Keratinocyte (primary cell): ENCODE results near the gene TMEM132E. TPM values are rescaled to one million over a fixed set of nuclear protein-coding genes. Genes with fewer than 3 reads are reported as not detected.

Source experiments
- DNase-seq: peaks from one replicate; pipeline ENCODE4 v3.0.0-alpha.2; 2011; ENCODE audit warnings: low read depth, missing footprints, low spot score
- FAIRE-seq: peaks from 2 replicates; lab custom pipeline; 2011; peaks lifted over from hg19 to GRCh38; lab: Jason Lieb, UNC
- H2AFZ ChIP-seq: 2 replicates; pipeline ENCODE4 v1.6.0; 2012; ENCODE audit warnings: low read length, control low read depth, inconsistent platforms; ENCODE audit not compliant: control insufficient read depth
- H3K27ac ChIP-seq: 2 replicates; pipeline ENCODE4 v1.5.1; 2011; ENCODE audit warnings: low read length; ENCODE audit not compliant: control insufficient read depth, insufficient read depth
- H3K27me3 ChIP-seq: 3 replicates; pipeline ENCODE4 v1.6.0; 2011; ENCODE audit warnings: low read length; ENCODE audit not compliant: control insufficient read depth, insufficient read depth; ENCODE audit errors: extremely low read depth
- H3K36me3 ChIP-seq, 2 experiments: 2 replicates in 1 of 2; 3 replicates in 1 of 2; pipeline ENCODE4 v1.5.1; 2011; ENCODE audit warnings: low read length in 2 of 2, mild to moderate bottlenecking in 1 of 2; ENCODE audit not compliant: control insufficient read depth in 2 of 2, insufficient read depth in 2 of 2; ENCODE audit errors: extremely low read depth in 1 of 2
- H3K4me1 ChIP-seq: 3 replicates; pipeline ENCODE4 v1.5.1; 2011; ENCODE audit warnings: low read length; ENCODE audit not compliant: control insufficient read depth, insufficient read depth; ENCODE audit errors: extremely low read depth
- H3K4me2 ChIP-seq: 3 replicates; pipeline ENCODE4 v1.6.0; 2011; ENCODE audit warnings: low read depth, low read length; ENCODE audit not compliant: control insufficient read depth, insufficient read depth; ENCODE audit errors: extremely low read depth
- H3K4me3 ChIP-seq, 3 experiments: fragments of 200-600 bp in 1 of 3; sonication (generic) in 1 of 3; 2 replicates in 2 of 3; 3 replicates in 1 of 3; pipeline ENCODE4 v1.5.1; 2011 to 2016; ENCODE audit warnings: low read length in 3 of 3, mild to moderate bottlenecking in 3 of 3, control low read depth in 2 of 3, inconsistent platforms in 1 of 3, low read depth in 1 of 3, mixed read lengths in 1 of 3, mixed run types in 1 of 3, moderate library complexity in 1 of 3; ENCODE audit not compliant: control insufficient read depth in 2 of 3, insufficient read depth in 2 of 3; ENCODE audit errors: extremely low read depth in 1 of 3
- H3K79me2 ChIP-seq: 2 replicates; pipeline ENCODE4 v1.6.0; 2012; ENCODE audit warnings: low read length; ENCODE audit not compliant: control insufficient read depth, insufficient read depth
- H3K9ac ChIP-seq: 3 replicates; pipeline ENCODE4 v1.6.0; 2011; ENCODE audit warnings: low read length; ENCODE audit not compliant: control insufficient read depth, insufficient read depth; ENCODE audit errors: extremely low read depth
- H3K9me1 ChIP-seq: 3 replicates; pipeline ENCODE4 v1.6.0; 2011; ENCODE audit warnings: low read length; ENCODE audit not compliant: control insufficient read depth, insufficient read depth; ENCODE audit errors: extremely low read depth
- H3K9me3 ChIP-seq: 2 replicates; pipeline ENCODE4 v1.5.1; 2012; ENCODE audit warnings: low read depth, low read length; ENCODE audit not compliant: control insufficient read depth
- H4K20me1 ChIP-seq: 3 replicates; pipeline ENCODE4 v1.6.0; 2011; ENCODE audit warnings: low read length; ENCODE audit not compliant: control insufficient read depth, insufficient read depth; ENCODE audit errors: extremely low read depth
- EZH2 ChIP-seq: IDR thresholded peaks from one replicate; pipeline ENCODE4 v1.6.1; 2012; ENCODE audit warnings: inconsistent platforms, mild to moderate bottlenecking, low read length, moderate library complexity
- dilution Hi-C: fragments of 300-500 bp; cut with MboI; formaldehyde crosslinking; loops from one replicate; pipeline ENCODE4 v1.7.0; 2020; ENCODE audit warnings: low sequenced_read_pairs; ENCODE audit not compliant: extremely low pct_ligation_motif_present
- polyA plus RNA-seq, 5 experiments: library from polyadenylated mRNA; depleted of rRNA in 3 of 5; stranded (reverse) in 3 of 5; stranded (forward) in 1 of 5; unstranded in 1 of 5; fragments of >200 nt; gene quantifications; 1 replicate in 1 of 5; 2 replicates in 3 of 5; 3 replicates in 1 of 5; pipeline versions ENCODE4 v1.2.1 to v1.2.3, GENCODE V29; 2011 to 2012; ENCODE audit warnings: missing spikeins in 2 of 5, low read depth in 1 of 5, low replicate concordance in 1 of 5
- TF ChIP-seq, protein P1 (sequence below), 3 experiments: IDR thresholded peaks in 1 of 3; conservative IDR thresholded peaks in 1 of 3; optimal IDR thresholded peaks in 1 of 3; 2 replicates in 2 of 3; 3 replicates in 1 of 3; pipeline versions ENCODE3 to v1.5.1; 2011; ENCODE audit warnings: low read length in 3 of 3, mild to moderate bottlenecking in 3 of 3, moderate library complexity in 2 of 3, control low read depth in 1 of 3, inconsistent platforms in 1 of 3; ENCODE audit not compliant: insufficient read depth in 2 of 3; ENCODE audit errors: extremely low read depth in 1 of 3

The TMEM132E gene
- polyA plus RNA-seq, 1 donor (not counting 4 experiments of a cell fraction or from before 2014, with no cell fraction given) = not detected

DNA sequence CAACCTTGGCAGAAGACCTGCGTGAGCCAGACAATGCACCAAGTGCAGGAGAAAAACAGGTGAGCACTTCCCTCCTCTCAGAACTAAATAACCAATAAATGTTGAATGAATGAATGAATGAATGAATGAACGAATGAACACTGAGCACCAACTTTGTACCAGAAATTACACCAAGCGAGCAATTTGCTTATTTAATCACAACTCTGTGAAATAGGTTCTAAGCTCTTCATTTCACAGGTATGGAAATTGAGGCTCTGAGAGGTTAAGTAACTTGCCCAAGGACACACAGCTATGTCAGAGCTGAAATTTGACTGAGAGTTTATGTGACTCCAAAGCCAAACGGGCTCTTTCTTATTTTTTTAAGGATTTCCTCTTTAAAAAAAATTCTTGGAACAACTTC, 38.0 kb downstream of the TMEM132E start:
- H3K27me3 ChIP-seq = peaks cover 18% of the 10 kb centered on the region
- H2AFZ ChIP-seq = no peak overlapping the region
- no peaks in the 10 kb centered on the region for H3K79me2 ChIP-seq
- no peak for TF ChIP-seq EZH2
- TF ChIP-seq, protein P1, sequence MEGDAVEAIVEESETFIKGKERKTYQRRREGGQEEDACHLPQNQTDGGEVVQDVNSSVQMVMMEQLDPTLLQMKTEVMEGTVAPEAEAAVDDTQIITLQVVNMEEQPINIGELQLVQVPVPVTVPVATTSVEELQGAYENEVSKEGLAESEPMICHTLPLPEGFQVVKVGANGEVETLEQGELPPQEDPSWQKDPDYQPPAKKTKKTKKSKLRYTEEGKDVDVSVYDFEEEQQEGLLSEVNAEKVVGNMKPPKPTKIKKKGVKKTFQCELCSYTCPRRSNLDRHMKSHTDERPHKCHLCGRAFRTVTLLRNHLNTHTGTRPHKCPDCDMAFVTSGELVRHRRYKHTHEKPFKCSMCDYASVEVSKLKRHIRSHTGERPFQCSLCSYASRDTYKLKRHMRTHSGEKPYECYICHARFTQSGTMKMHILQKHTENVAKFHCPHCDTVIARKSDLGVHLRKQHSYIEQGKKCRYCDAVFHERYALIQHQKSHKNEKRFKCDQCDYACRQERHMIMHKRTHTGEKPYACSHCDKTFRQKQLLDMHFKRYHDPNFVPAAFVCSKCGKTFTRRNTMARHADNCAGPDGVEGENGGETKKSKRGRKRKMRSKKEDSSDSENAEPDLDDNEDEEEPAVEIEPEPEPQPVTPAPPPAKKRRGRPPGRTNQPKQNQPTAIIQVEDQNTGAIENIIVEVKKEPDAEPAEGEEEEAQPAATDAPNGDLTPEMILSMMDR (optimal IDR thresholded peaks at IDR 0.05 in 1 of 3, IDR thresholded peaks at IDR 0.05 in 1 of 3, conservative IDR thresholded peaks at IDR 0.05 in 1 of 3; ENCODE audit: extremely low read depth in 1 of 3, insufficient read depth in 2 of 3, low read length in 3 of 3) = no peak
- H3K9me3 ChIP-seq = no peaks in the 10 kb centered on the region
- no peak overlapping the region for H3K27ac ChIP-seq
- H3K4me2 ChIP-seq = no peak overlapping the region
- FAIRE-seq (no peak), DNase-seq (no peak)
- dilution Hi-C loops = no loop called here
- no peak overlapping the region for H3K9ac ChIP-seq
- no peaks in the 10 kb centered on the region for H3K36me3 ChIP-seq
- no peak overlapping the region for H3K4me3 ChIP-seq
- no peaks in the 10 kb centered on the region for H3K9me1 ChIP-seq
- H4K20me1 ChIP-seq = no peaks in the 10 kb centered on the region
- H3K4me1 ChIP-seq = peaks cover 10% of the 10 kb centered on the region

DNA sequence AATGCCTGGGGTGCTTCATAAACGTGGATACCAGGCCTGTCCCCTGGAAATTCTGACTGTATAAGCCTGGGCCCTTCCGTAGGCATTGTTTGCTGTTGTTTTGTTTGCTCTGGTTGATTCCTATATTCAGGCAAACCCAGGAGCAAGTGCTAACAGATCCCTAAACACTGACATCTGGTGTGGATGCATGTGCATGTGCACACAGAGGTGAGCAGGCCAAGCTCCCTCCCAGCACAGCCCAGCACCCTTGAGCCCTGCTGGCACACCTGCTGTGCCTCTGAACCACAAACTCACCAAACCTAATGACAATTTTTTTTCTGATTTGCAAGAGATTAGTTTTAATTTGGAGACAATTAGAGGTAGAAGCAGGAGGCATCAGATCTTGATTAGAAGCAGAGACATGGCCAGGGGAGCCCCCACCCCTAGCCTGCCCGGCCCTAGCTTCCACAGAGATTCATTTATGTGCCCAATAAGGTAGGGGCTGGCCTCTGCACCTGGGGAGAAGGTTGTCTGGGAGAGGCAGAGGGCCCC, 40.4 kb downstream of the TMEM132E start:
- DNase-seq = no peak
- Histone ChIP-seq H4K20me1 (no peaks in the 10 kb centered on the region), H3K4me2 (no peak overlapping the region), H3K4me1 (peaks cover 10% of the 10 kb centered on the region), H3K79me2 (no peaks in the 10 kb centered on the region), H2AFZ (no peak overlapping the region), H3K27ac (no peak overlapping the region), H3K4me3 (no peak overlapping the region), H3K36me3 (no peaks in the 10 kb centered on the region), H3K9me1 (no peaks in the 10 kb centered on the region), H3K9me3 (no peaks in the 10 kb centered on the region), H3K27me3 (peaks cover 26% of the 10 kb centered on the region), H3K9ac (no peak overlapping the region)
- dilution Hi-C loops = no loop called here
- no peak for FAIRE-seq
- no peak for TF ChIP-seq EZH2
- TF ChIP-seq, protein P1 (optimal IDR thresholded peaks at IDR 0.05 in 1 of 3, IDR thresholded peaks at IDR 0.05 in 1 of 3, conservative IDR thresholded peaks at IDR 0.05 in 1 of 3; ENCODE audit: extremely low read depth in 1 of 3, insufficient read depth in 2 of 3, low read length in 3 of 3) = peak in 1 of 3 experiments; percentile 24
